Rectal smooth muscle tissue (tissue), 1 donor: ENCODE data around the gene ADCYAP1R1.

Experiments
- H3K27ac ChIP-seq: one replicate; pipeline ENCODE4 v1.7.0; 2013; ENCODE audit warnings: low read depth, low read length, inconsistent platforms
- H3K27me3 ChIP-seq: one replicate; pipeline ENCODE4 v1.7.0; 2013; ENCODE audit warnings: low read length; ENCODE audit not compliant: control insufficient read depth, insufficient read depth
- H3K36me3 ChIP-seq: one replicate; pipeline ENCODE4 v1.7.0; 2013; ENCODE audit warnings: low read length; ENCODE audit not compliant: control insufficient read depth, insufficient read depth
- H3K4me1 ChIP-seq: one replicate; pipeline ENCODE4 v1.7.0; 2013; ENCODE audit warnings: low read length; ENCODE audit not compliant: control insufficient read depth, insufficient read depth
- H3K4me3 ChIP-seq: one replicate; pipeline ENCODE4 v1.7.0; 2013; ENCODE audit warnings: low read length
- H3K9ac ChIP-seq: one replicate; pipeline ENCODE4 v1.7.0; 2013; ENCODE audit warnings: low read length

The ADCYAP1R1 gene

GRCh38 chr7:31107106-31108090 lies 55.3 kb downstream of the ADCYAP1R1 start:
- Histone ChIP-seq H3K36me3 (no peaks in the 10 kb centered on the region), H3K9ac (no peak overlapping the region), H3K4me1 (no peaks in the 10 kb centered on the region), H3K4me3 (no peak overlapping the region), H3K27me3 (no peaks in the 10 kb centered on the region), H3K27ac (no peak overlapping the region)

GRCh38 chr7:31108097-31108657 lies 56.1 kb downstream of the ADCYAP1R1 start:
- no peak overlapping the region for H3K9ac ChIP-seq
- no peak overlapping the region for H3K27ac ChIP-seq
- no peaks in the 10 kb centered on the region for H3K27me3 ChIP-seq
- H3K36me3 ChIP-seq = no peaks in the 10 kb centered on the region
- no peaks in the 10 kb centered on the region for H3K4me1 ChIP-seq
- no peak overlapping the region for H3K4me3 ChIP-seq

GRCh38 chr7:31109751-31110150 lies 57.6 kb downstream of the ADCYAP1R1 start:
- no peaks in the 10 kb centered on the region for H3K36me3 ChIP-seq
- H3K27me3 ChIP-seq = no peaks in the 10 kb centered on the region
- no peak overlapping the region for H3K9ac ChIP-seq
- H3K4me3 ChIP-seq = no peak overlapping the region
- H3K4me1 ChIP-seq = no peaks in the 10 kb centered on the region
- no peak overlapping the region for H3K27ac ChIP-seq

GRCh38 chr7:31110331-31111108 lies 58.4 kb downstream of the ADCYAP1R1 start:
- Histone ChIP-seq H3K36me3 (no peaks in the 10 kb centered on the region), H3K9ac (no peak overlapping the region), H3K27ac (no peak overlapping the region), H3K4me3 (no peak overlapping the region), H3K27me3 (no peaks in the 10 kb centered on the region), H3K4me1 (no peaks in the 10 kb centered on the region)

GRCh38 chr7:31111109-31111451 lies 59.0 kb downstream of the ADCYAP1R1 start:
- H3K27me3 ChIP-seq = no peaks in the 10 kb centered on the region
- H3K4me1 ChIP-seq = no peaks in the 10 kb centered on the region
- no peak overlapping the region for H3K27ac ChIP-seq
- H3K4me3 ChIP-seq = no peak overlapping the region
- no peaks in the 10 kb centered on the region for H3K36me3 ChIP-seq
- H3K9ac ChIP-seq = no peak overlapping the region

- Histone ChIP-seq H3K27me3 (no peaks in the 10 kb centered on the region), H3K36me3 (no peaks in the 10 kb centered on the region)
Measured at GRCh38 chr7:31113660-31114059, 61.6 kb downstream of the ADCYAP1R1 start.

GRCh38 chr7:31114593-31115343 lies 62.7 kb downstream of the ADCYAP1R1 start:
- Histone ChIP-seq H3K36me3 (no peaks in the 10 kb centered on the region), H3K27me3 (no peaks in the 10 kb centered on the region), H3K27ac (no peak overlapping the region), H3K4me1 (no peaks in the 10 kb centered on the region), H3K4me3 (no peak overlapping the region), H3K9ac (no peak overlapping the region)

More at GRCh38 chr7:31113660-31114059, 61.6 kb downstream of the ADCYAP1R1 start:
- no peak overlapping the region for H3K4me3 ChIP-seq
- H3K4me1 ChIP-seq = no peaks in the 10 kb centered on the region
- no peak overlapping the region for H3K9ac ChIP-seq
- no peak overlapping the region for H3K27ac ChIP-seq

GRCh38 chr7:31116615-31117014 lies 64.5 kb downstream of the ADCYAP1R1 start:
- Histone ChIP-seq H3K4me3 (no peak overlapping the region), H3K9ac (no peak overlapping the region), H3K27me3 (no peaks in the 10 kb centered on the region), H3K4me1 (no peaks in the 10 kb centered on the region), H3K27ac (no peak overlapping the region), H3K36me3 (no peaks in the 10 kb centered on the region)

- no peaks in the 10 kb centered on the region for H3K36me3 ChIP-seq
- H3K4me1 ChIP-seq = no peaks in the 10 kb centered on the region
- no peak overlapping the region for H3K27ac ChIP-seq
- no peak overlapping the region for H3K9ac ChIP-seq
- H3K4me3 ChIP-seq = no peak overlapping the region
- no peaks in the 10 kb centered on the region for H3K27me3 ChIP-seq
Measured at GRCh38 chr7:31119249-31119648, 67.1 kb downstream of the ADCYAP1R1 start.

- Histone ChIP-seq H3K27ac (no peak overlapping the region), H3K9ac (no peak overlapping the region), H3K36me3 (no peaks in the 10 kb centered on the region), H3K4me3 (no peak overlapping the region), H3K27me3 (no peaks in the 10 kb centered on the region), H3K4me1 (no peaks in the 10 kb centered on the region)
Measured at GRCh38 chr7:31120800-31121513, 68.8 kb downstream of the ADCYAP1R1 start.

GRCh38 chr7:31121601-31122000 lies 69.5 kb downstream of the ADCYAP1R1 start:
- Histone ChIP-seq H3K27ac (no peak overlapping the region), H3K4me1 (no peaks in the 10 kb centered on the region), H3K27me3 (no peaks in the 10 kb centered on the region), H3K36me3 (no peaks in the 10 kb centered on the region), H3K4me3 (no peak overlapping the region), H3K9ac (no peak overlapping the region)
